Natural killer cell treated with Interleukin-12 subunit alpha and Interleukin-12 subunit beta and Interleukin-15 and Interleukin-18, amount 100 ng/mL, for 72 hours (primary cell): ENCODE data around the gene G6PD. TPM values are rescaled to one million over a fixed set of nuclear protein-coding genes. Genes with fewer than 3 reads are reported as not detected.

Experiments used
- ATAC-seq, 2 donors: fragments of 150-1000 bp; cut with Tn5 transposase in 1 of 2; sonication (Bioruptor Pico), chemical (Tn5 transposase) in 1 of 2; 2 replicates each; pipeline ENCODE4 v1.10.0; 2021
- DNase-seq: peaks from one replicate; pipeline ENCODE4 v3.0.0; 2022; ENCODE audit warnings: low spot score
- H3K27ac Mint-ChIP-seq, 2 donors: 1 replicate in 1 of 2; 2 replicates in 1 of 2; pipeline ENCODE4 v1.8.0; 2022; ENCODE audit warnings: mixed read lengths in 2 of 2, mild to moderate bottlenecking in 1 of 2, moderate library complexity in 1 of 2
- H3K27me3 Mint-ChIP-seq, 2 donors: 1 replicate in 1 of 2; 2 replicates in 1 of 2; pipeline ENCODE4 v1.8.0; 2022; ENCODE audit warnings: mixed read lengths in 2 of 2
- H3K36me3 Mint-ChIP-seq: one replicate; pipeline ENCODE4 v1.8.0; 2022; ENCODE audit warnings: mixed read lengths
- H3K4me1 Mint-ChIP-seq, 2 donors: 1 replicate in 1 of 2; 2 replicates in 1 of 2; pipeline ENCODE4 v1.8.0; 2022; ENCODE audit warnings: low read depth in 2 of 2, mixed read lengths in 2 of 2, mild to moderate bottlenecking in 1 of 2
- H3K4me3 Mint-ChIP-seq: one replicate; pipeline ENCODE4 v1.8.0; 2022; ENCODE audit warnings: mixed read lengths
- H3K9me3 Mint-ChIP-seq: 2 replicates; pipeline ENCODE4 v1.8.0; 2022; ENCODE audit warnings: mixed read lengths
- total RNA-seq, 2 donors: library from RNA; stranded (reverse); gene quantifications; one replicate each; pipeline ENCODE4 v1.2.3, GENCODE V29; 2022

The G6PD gene
- total RNA-seq, 2 donors from 2014 or later = 115 to 227 TPM

DNA sequence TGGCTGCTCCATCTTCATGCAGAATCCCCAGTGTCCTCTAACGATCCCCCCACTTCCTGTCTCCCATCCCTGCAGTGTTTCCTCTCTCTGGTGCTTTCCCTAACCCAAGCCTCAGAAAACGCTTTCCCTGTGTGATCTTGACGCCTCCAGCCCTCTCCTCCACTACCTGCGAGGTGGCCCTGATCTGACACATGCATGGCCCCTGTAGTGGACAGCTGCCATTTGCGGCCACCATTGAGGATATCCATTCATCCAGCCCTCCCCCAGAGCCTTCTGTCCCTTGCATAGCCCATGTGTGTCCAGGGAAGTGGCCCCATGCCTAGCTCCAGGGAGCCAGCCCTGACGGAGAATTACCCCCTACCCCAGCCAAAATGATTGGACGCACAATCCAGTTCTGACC is 63.3 kb downstream of the G6PD start:
- Mint-ChIP-seq H3K27ac (no peak overlapping the region), H3K4me3 (no peak overlapping the region), H3K4me1 (peaks cover 4 to 12% of the 10 kb centered on the region in 2 donors), H3K36me3 (no peaks in the 10 kb centered on the region), H3K9me3 (no peaks in the 10 kb centered on the region), H3K27me3 (peaks cover 0 to 3% of the 10 kb centered on the region in 2 donors)
- DNase-seq (no peak), ATAC-seq (no peak)

DNA sequence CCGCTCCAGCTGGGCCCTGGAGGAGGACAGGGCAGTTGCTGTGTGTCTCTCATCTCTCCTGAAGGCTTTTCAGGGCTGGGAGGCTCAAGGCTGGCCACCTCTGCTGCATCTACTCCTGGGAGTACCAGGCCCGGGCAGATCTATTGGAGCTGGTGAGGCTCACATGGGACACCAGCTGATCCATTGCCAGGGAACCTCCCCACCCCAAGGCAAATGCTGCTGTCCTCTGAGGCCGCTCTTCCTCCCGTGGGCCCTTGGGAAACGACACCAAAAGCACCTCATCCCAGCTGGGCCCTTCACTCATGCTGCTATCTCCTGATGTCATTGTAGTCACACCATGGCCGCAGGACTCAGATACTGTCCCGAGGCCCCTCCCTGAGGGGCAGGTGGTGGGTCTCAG is 63.9 kb downstream of the G6PD start:
- peaks cover 4 to 7% of the 10 kb centered on the region in 2 donors for H3K4me1 Mint-ChIP-seq
- H3K36me3 Mint-ChIP-seq = no peaks in the 10 kb centered on the region
- no peak overlapping the region for H3K27ac Mint-ChIP-seq
- DNase-seq (no peak), ATAC-seq (no peak)
- H3K27me3 Mint-ChIP-seq = peaks cover 0 to 3% of the 10 kb centered on the region in 2 donors
- no peaks in the 10 kb centered on the region for H3K9me3 Mint-ChIP-seq
- H3K4me3 Mint-ChIP-seq = no peak overlapping the region

GRCh38 chrX:154481911-154482601 is 64.6 kb downstream of the G6PD start:
- Mint-ChIP-seq H3K27ac (no peak overlapping the region), H3K36me3 (no peaks in the 10 kb centered on the region), H3K9me3 (no peaks in the 10 kb centered on the region), H3K4me1 (peaks cover 4 to 6% of the 10 kb centered on the region in 2 donors), H3K27me3 (peaks cover 0 to 3% of the 10 kb centered on the region in 2 donors), H3K4me3 (no peak overlapping the region)
- no peak for DNase-seq
- ATAC-seq = no peak

Other genes starting within 250 kb of the G6PD start
- gene FLNA, start 172.2 kb downstream of the G6PD start, total RNA-seq = 100 to 1,000 TPM; 574 to 727 TPM
- gene EMD, start 167.6 kb downstream of the G6PD start, total RNA-seq = 10 to 100 TPM; 49.2 to 61.9 TPM
- gene RPL10, start 148.5 kb downstream of the G6PD start, total RNA-seq = 1,000 to 10,000 TPM; 1,953 to 2,194 TPM
- 10 to 100 TPM; 12.4 to 14.6 TPM for gene DNASE1L1, start 137.6 kb downstream of the G6PD start, total RNA-seq
- gene TAFAZZIN, start 135.3 kb downstream of the G6PD start, total RNA-seq = 10 to 100 TPM; 47.4 to 73.7 TPM
- gene ATP6AP1, start 118.2 kb downstream of the G6PD start, total RNA-seq = 100 to 1,000 TPM in 1 of 2 donors, 10 to 100 TPM in 1; 46.7 to 106 TPM
- 100 to 1,000 TPM; 157 to 187 TPM for gene GDI1, start 109.7 kb downstream of the G6PD start, total RNA-seq
- 100 to 1,000 TPM in 1 of 2 donors, 10 to 100 TPM in 1; 75.2 to 108 TPM for gene FAM50A, start 102.7 kb downstream of the G6PD start, total RNA-seq
- 10 to 100 TPM; 52.4 to 61.3 TPM for gene PLXNA3, start 88.6 kb downstream of the G6PD start, total RNA-seq
- gene LAGE3, start 67.6 kb downstream of the G6PD start, total RNA-seq = 10 to 100 TPM; 29.4 to 48.5 TPM
- 10 to 100 TPM; 39.6 to 65.6 TPM for gene UBL4A, start 60.2 kb downstream of the G6PD start, total RNA-seq
- gene SLC10A3, start 56.2 kb downstream of the G6PD start, total RNA-seq = 10 to 100 TPM; 22.1 to 30.7 TPM
- gene FAM3A, start 30.6 kb downstream of the G6PD start, total RNA-seq = 10 to 100 TPM; 28.5 to 41.1 TPM
- 10 to 100 TPM; 55.6 to 61.1 TPM for gene IKBKG, start 774 bp upstream of the G6PD start, total RNA-seq
- not detected for gene CTAG1A, start 38.3 kb upstream of the G6PD start, total RNA-seq
- not detected for gene CTAG1B, start 72.4 kb upstream of the G6PD start, total RNA-seq
- not detected for gene CTAG2, start 106.7 kb upstream of the G6PD start, total RNA-seq
- 10 to 100 TPM; 20.3 to 28.3 TPM for gene GAB3, start 204.2 kb upstream of the G6PD start, total RNA-seq
- gene DKC1, start 216.0 kb upstream of the G6PD start, total RNA-seq = 100 to 1,000 TPM in 1 of 2 donors, 10 to 100 TPM in 1; 91.6 to 173 TPM